Large intestine (tissue), 3 donors: Measurements from ENCODE around the gene NECTIN1. TPM values are rescaled to one million over a fixed set of nuclear protein-coding genes. Genes with fewer than 3 reads are reported as not detected.

Experiments
- DNase-seq, 2 donors: peaks; one replicate each; pipeline versions ENCODE4 v3.0.0 to v3.0.0-alpha.2; 2013
- H3K27ac ChIP-seq: one replicate; pipeline ENCODE4 v1.5.1; 2013; ENCODE audit warnings: low read length
- H3K27me3 ChIP-seq: 2 replicates; pipeline ENCODE4 v1.6.1; 2013; ENCODE audit warnings: low read length; ENCODE audit not compliant: control insufficient read depth, insufficient read depth
- H3K36me3 ChIP-seq: 2 replicates; pipeline ENCODE4 v1.6.1; 2013; ENCODE audit warnings: low read length; ENCODE audit not compliant: control insufficient read depth, insufficient read depth
- H3K4me1 ChIP-seq: one replicate; pipeline ENCODE4 v1.6.1; 2013; ENCODE audit warnings: low read length; ENCODE audit not compliant: control insufficient read depth, insufficient read depth
- H3K4me3 ChIP-seq: one replicate; pipeline ENCODE4 v1.5.1; 2013; ENCODE audit warnings: low read length
- H3K9me3 ChIP-seq: one replicate; pipeline ENCODE4 v1.6.1; 2013; ENCODE audit warnings: mild to moderate bottlenecking, low read depth, low read length, moderate library complexity; ENCODE audit not compliant: control insufficient read depth
- WGBS: methylation state at CpG from one replicate; pipeline ENCODE4 v1.1.5; 2013; ENCODE audit warnings: low lambda C conversion rate; ENCODE audit not compliant: insufficient coverage; 5-methylcytosine and 5-hydroxymethylcytosine counted together
- polyA plus RNA-seq: library from polyadenylated mRNA; unstranded; fragments of 120-200 nt; gene quantifications from one replicate; pipeline ENCODE4 v1.2.1, GENCODE V29; 2013

The NECTIN1 gene
- polyA plus RNA-seq, 1 donor: 35.4 TPM

DNA sequence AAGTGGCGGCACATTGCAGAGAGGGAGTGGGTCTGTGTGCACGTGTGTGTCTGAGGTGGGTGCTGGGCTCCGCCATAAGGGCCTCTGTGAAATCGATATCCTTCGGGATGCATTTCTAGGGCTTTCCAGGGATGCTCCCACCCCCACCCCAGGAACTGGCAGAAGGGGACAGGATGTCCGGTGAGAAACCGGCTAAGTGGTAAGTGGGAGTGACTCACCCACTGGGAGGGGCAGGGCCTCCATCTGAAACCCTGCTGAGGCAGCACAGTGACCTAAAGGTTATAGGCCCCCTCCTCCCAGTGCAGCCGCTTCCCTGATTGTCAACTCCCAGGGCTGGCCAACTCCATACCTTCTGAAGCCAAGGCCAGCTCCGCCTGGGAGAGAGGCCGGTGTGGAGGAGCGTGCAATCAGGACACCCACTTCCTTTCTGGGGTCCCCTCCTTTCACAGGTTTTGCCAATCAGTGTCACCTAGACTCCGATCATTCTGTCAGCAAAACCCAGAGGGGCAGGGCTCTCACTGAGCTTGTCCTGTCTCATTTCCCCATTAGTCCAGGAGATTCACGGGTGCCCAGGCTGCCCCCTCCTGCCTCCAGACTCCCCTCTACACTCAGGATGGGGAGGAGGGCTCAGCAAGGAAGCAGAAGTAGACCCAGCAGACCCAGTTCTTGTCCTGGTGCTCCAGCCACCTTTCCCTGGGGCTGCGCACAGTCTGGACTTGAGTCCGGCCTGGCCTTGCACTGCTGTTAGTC, 44.5 kb downstream of the NECTIN1 start:
- Histone ChIP-seq H3K4me3 (no peak overlapping the region), H3K9me3 (no peaks in the 10 kb centered on the region), H3K4me1 (peaks cover 8% of the 10 kb centered on the region), H3K36me3 (no peaks in the 10 kb centered on the region), H3K27ac (no peak overlapping the region), H3K27me3 (no peaks in the 10 kb centered on the region)
- DNase-seq: no peak
- WGBS: no CpG with 5 or more reads among the region's 15 CpGs

DNA sequence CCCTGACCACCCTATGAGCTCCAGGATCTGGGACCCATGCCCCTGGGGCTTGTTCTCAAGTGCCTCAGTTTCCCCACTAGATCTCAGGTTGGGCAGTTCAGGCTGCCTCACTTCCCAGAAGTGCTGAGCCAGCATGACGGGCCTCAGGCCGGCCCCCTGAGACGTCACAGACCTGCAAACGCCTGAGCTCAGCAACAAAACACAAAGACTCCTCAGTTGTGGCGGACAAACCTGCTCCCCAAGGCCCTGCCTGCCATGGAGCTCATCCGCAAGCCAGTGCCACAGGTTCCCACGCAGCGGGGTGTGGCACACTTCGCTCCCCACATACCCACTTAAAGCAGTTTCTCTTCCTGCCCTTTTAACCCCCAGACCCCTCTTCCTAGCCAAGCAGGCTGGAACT, 45.2 kb downstream of the NECTIN1 start:
- H3K27me3 ChIP-seq: no peaks in the 10 kb centered on the region
- H3K4me3 ChIP-seq: no peak overlapping the region
- no peak overlapping the region for H3K27ac ChIP-seq
- no peaks in the 10 kb centered on the region for H3K9me3 ChIP-seq
- DNase-seq: peak in 1 of 2 donors; percentile 38
- no CpG with 5 or more reads among the region's 9 CpGs for WGBS
- no peaks in the 10 kb centered on the region for H3K36me3 ChIP-seq
- peaks cover 8% of the 10 kb centered on the region for H3K4me1 ChIP-seq

DNA sequence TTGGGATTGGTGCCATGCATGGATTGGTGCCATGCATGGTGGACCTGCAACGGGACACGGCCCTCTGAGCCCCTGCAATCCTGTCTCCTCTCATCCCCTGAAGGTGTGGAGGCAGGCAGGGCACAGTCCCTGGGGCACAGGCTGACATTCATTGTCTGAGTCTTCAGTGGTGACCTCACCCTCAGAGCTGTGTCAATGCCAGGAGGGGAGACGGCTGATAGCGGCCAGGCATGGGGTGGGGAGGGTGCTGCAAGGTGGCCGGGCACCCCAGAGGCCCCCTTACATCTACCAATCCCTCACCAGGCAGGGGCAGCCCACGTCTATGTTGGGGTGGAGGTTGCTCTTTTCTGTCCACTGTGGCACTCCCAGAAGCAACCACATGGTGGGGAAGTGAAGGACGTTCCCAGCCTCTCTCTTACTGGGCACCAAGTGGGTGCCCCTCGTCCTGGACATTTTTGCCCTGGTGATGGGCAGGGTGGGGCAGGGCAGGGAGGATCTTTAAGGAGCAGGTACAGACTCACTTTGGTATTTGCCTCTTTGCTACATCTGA, 47.6 kb downstream of the NECTIN1 start:
- no CpG with 5 or more reads among the region's 8 CpGs for WGBS
- Histone ChIP-seq H3K4me3 (no peak overlapping the region), H3K36me3 (peaks cover 20% of the 10 kb centered on the region), H3K27me3 (no peaks in the 10 kb centered on the region), H3K9me3 (peaks cover 13% of the 10 kb centered on the region), H3K27ac (no peak overlapping the region), H3K4me1 (peaks cover 5% of the 10 kb centered on the region)
- DNase-seq: no peak

DNA sequence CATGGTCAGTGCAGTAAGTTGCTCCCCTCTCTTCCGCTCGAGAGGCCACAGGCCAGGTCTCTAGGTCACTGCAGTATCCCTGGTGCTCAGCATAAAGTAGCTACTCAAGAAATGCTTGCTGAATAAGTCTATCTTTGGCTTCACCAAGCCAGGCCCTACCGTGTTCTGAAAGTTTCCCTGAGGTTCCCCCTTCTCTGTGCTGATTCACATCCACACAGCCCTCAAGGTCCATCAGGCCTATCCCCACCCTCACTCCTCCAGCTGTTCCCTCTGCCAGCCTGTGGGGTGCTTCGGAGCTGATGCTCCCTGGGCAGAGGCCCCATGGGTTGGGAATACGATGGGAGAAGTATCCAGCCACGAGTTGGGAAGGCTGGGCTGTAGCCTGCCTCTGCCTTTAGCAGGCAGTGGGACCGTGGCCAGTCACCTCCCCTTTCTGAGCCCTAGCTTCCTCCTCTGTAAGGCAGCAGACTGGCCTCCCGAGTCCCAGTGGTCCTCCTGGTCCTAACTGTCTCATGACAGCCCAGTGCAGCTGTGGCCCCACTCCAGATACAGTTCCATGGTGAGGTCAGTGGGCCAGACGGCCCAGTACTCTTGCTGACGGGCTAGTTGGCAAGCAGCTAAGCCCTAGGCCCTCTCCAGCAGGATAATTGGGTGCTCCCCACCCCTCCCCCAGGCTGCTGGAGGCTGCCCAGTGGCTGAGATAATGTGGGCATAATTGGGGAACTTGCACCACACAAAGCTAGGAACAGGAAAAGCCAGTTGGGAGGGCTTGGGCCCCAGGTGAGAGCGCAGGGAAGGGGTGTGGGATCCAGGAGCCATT, 48.2 kb downstream of the NECTIN1 start:
- H3K4me3 ChIP-seq: no peak overlapping the region
- H3K4me1 ChIP-seq: peaks cover 5% of the 10 kb centered on the region
- no peak overlapping the region for H3K27ac ChIP-seq
- H3K27me3 ChIP-seq: no peaks in the 10 kb centered on the region
- no CpG with 5 or more reads among the region's 11 CpGs for WGBS
- no peak for DNase-seq
- H3K36me3 ChIP-seq: peaks cover 25% of the 10 kb centered on the region
- H3K9me3 ChIP-seq: peaks cover 13% of the 10 kb centered on the region

DNA sequence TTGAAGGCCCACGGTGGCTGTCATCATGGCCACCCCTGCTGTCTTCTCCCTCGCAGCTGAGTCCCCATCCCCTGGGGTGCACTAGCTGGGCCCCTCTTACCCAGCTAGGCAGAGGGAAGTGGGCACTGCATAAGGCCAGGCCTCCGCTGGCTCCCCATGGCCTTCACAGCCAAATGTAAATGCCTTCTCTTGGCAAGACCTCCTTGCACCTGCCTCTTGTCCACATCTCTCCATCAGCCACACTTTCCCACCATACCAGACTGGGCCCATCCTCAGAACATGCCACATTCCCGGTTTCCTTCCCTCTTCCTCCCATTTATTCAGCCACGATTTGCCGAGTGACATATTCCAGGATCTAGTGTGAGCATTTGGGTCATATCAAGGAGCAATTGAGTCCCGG, 49.7 kb downstream of the NECTIN1 start:
- Histone ChIP-seq H3K27me3 (no peaks in the 10 kb centered on the region), H3K9me3 (peaks cover 13% of the 10 kb centered on the region), H3K4me3 (no peak overlapping the region), H3K27ac (no peak overlapping the region), H3K36me3 (peaks cover 37% of the 10 kb centered on the region), H3K4me1 (no peaks in the 10 kb centered on the region)
- no peak for DNase-seq
- no CpG with 5 or more reads among the region's 7 CpGs for WGBS

DNA sequence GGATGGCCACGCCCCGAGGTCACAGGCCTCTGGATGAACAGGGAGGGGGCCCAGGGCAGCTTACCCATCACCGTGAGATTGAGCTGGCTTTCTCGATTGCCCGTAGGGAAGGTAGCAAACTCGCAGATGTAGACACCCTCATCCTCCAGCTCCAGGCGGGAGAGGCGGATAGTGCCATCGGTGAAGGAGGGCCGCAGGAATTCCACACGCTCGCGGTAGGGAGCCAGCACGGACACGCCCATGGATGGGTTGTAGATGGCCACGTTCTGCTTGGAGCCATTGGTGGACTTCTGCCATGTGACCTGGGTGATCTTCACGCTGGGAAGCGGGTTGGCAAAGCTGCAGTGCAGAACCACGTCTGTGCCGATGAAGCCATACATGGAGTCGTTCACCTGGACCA, 50.6 kb downstream of the NECTIN1 start:
- no peak overlapping the region for H3K27ac ChIP-seq
- no peaks in the 10 kb centered on the region for H3K27me3 ChIP-seq
- H3K4me1 ChIP-seq: no peaks in the 10 kb centered on the region
- H3K36me3 ChIP-seq: peaks cover 41% of the 10 kb centered on the region
- no CpG with 5 or more reads among the region's 21 CpGs for WGBS
- DNase-seq: no peak
- no peak overlapping the region for H3K4me3 ChIP-seq
- peaks cover 13% of the 10 kb centered on the region for H3K9me3 ChIP-seq

DNA sequence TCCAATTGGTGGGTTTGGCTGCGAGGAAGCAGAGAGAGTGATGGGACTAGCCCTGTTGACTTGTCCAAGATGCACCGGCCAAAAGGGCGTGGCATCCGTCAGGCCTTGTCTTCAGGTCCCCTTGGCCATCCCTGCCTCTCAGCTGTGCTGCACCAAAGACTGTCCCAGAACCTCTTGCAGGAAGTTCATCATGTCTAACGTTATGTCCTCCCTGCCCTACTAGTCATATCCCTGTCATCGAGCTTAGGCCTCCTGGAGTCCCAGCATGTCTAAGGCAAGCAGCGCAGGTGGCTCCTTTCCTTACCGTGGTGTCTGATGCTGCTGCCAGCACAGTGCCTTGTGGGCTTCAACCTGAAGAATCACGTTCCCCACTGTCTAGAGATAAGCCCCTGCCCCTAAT, 51.2 kb downstream of the NECTIN1 start:
- H3K4me3 ChIP-seq: no peak overlapping the region
- no CpG with 5 or more reads among the region's 9 CpGs for WGBS
- peaks cover 13% of the 10 kb centered on the region for H3K9me3 ChIP-seq
- H3K4me1 ChIP-seq: no peaks in the 10 kb centered on the region
- no peak overlapping the region for H3K27ac ChIP-seq
- DNase-seq: no peak
- H3K36me3 ChIP-seq: peaks cover 43% of the 10 kb centered on the region
- H3K27me3 ChIP-seq: no peaks in the 10 kb centered on the region

DNA sequence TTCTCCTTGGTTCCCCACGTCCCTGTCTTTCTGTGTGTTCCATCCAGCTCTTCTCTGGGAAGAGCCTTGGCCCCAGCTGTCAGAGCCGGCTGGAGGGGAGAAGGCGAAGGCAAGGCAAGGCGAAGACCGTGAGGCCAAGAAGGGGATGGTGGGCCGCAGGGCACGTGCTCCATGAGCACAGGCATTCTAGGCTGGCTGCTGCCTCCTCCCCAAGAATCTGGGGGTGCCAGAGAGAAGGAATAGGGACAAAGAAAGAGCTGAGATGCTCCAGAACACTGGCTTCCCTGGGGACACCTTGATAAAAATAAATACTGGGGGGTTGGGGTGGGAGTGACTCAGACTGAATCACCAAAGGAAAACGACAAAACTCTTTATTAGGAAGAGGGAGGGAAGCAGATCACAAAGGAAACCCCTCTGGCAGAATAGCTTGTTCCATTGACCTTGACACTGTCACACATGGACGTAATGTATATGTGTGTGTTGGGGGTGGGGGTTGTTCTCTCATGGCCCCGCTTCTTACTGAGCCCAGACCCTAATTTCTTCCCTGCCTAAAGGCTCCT, 52.5 kb downstream of the NECTIN1 start:
- Histone ChIP-seq H3K36me3 (peaks cover 46% of the 10 kb centered on the region), H3K4me3 (no peak overlapping the region), H3K9me3 (peaks cover 13% of the 10 kb centered on the region), H3K27ac (no peak overlapping the region), H3K27me3 (no peaks in the 10 kb centered on the region), H3K4me1 (no peaks in the 10 kb centered on the region)
- WGBS: 43% methylated on average over 1 of the region's 10 CpGs
- no peak for DNase-seq

DNA sequence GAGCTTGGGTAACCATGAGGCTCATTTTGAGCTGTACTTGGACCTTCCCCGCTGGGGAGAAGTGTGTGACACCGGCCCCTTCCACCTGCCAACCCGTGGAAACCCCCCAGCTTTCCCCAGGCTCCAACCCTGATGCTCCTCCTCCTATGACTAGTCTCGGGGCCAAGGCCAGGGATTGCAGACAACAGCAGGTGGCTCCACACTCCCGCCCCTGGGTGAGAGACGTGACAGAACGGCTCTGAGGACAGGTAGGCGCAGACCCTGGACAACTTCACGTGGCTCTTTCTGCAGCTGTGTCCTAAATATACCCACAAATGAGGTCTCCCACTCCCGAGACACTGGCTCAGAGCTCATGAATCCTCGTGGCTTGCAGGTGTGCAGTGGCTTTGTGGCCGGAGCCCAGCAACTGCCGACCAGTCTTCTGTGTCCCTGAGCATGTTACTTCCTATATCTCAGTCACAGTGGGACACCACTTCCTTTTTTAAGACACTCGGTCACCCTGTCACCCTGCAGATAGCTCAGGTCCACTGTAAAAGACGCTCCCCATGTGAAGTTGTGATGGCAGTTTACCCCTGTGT, 55.2 kb downstream of the NECTIN1 start:
- DNase-seq: peak in 1 of 2 donors; percentile 54
- Histone ChIP-seq H3K4me1 (no peaks in the 10 kb centered on the region), H3K9me3 (peaks cover 13% of the 10 kb centered on the region), H3K36me3 (peaks cover 46% of the 10 kb centered on the region), H3K27ac (no peak overlapping the region), H3K4me3 (no peak overlapping the region), H3K27me3 (no peaks in the 10 kb centered on the region)
- no CpG with 5 or more reads among the region's 15 CpGs for WGBS
